HepG2 (cell line): Measurements from ENCODE around the gene ZBTB46. TPM values are rescaled to one million over a fixed set of nuclear protein-coding genes. Genes with fewer than 3 reads are reported as not detected.

ENCODE experiments used
- GLMP ChIP-seq: sonication (generic); formaldehyde crosslinking; IDR thresholded peaks from 2 replicates; pipeline ENCODE4 v1.9.0; 2021; ENCODE audit warnings: missing genetic modification reagents, mild to moderate bottlenecking, borderline replicate concordance
- MTF2 ChIP-seq: sonication (generic); formaldehyde crosslinking; IDR thresholded peaks from 2 replicates; pipeline ENCODE4 v1.5.0; 2020; ENCODE audit warnings: missing genetic modification reagents, borderline replicate concordance
- NCOR1 ChIP-seq: fragments of 200-600 bp; sonication (generic); IDR thresholded peaks from 2 replicates; pipeline ENCODE4 v1.7.0; 2017; ENCODE audit warnings: antibody characterized with exemption, low read length, borderline replicate concordance
- NR2F1 ChIP-seq, 2 experiments: fragments of 450-650 bp in 1 of 2; formaldehyde crosslinking in 1 of 2; IDR thresholded peaks; 2 replicates each; pipeline versions ENCODE4 v1.5.0 to v1.6.1; 2016 to 2020; ENCODE audit warnings: mild to moderate bottlenecking in 1 of 2, missing compliant biosample characterization in 1 of 2, missing genetic modification reagents in 1 of 2, moderate library complexity in 1 of 2
- PHF20 ChIP-seq: sonication (generic); formaldehyde crosslinking; IDR thresholded peaks from 2 replicates; pipeline ENCODE4 v1.5.0; 2020; ENCODE audit warnings: mild to moderate bottlenecking, missing genetic modification reagents
- PREB ChIP-seq: sonication (generic); formaldehyde crosslinking; IDR thresholded peaks from 2 replicates; pipeline ENCODE4 v1.4.0; 2020; ENCODE audit warnings: missing genetic modification reagents
- REPIN1 ChIP-seq: sonication (generic); formaldehyde crosslinking; IDR thresholded peaks from 2 replicates; pipeline ENCODE4 v1.8.0; 2022; ENCODE audit warnings: missing genetic modification reagents, low read depth, mild to moderate bottlenecking, borderline replicate concordance
- TARDBP ChIP-seq: sonication (generic); formaldehyde crosslinking; IDR thresholded peaks from 2 replicates; pipeline ENCODE4 v1.8.0; 2022; ENCODE audit warnings: mild to moderate bottlenecking, missing genetic modification reagents
- TOPORS ChIP-seq: sonication (generic); formaldehyde crosslinking; IDR thresholded peaks from 2 replicates; pipeline ENCODE4 v1.8.0; 2023; ENCODE audit warnings: mild to moderate bottlenecking, missing genetic modification reagents
- ZNF207 ChIP-seq: fragments of 450-650 bp; IDR thresholded peaks from 2 replicates; pipeline ENCODE4 v1.6.1; 2016; ENCODE audit warnings: antibody characterized with exemption, borderline replicate concordance
- ZNF33A ChIP-seq: sonication (generic); formaldehyde crosslinking; IDR thresholded peaks from 2 replicates; pipeline ENCODE4 v1.5.1; 2020; ENCODE audit warnings: missing genetic modification reagents, mild to moderate bottlenecking, moderate library complexity, borderline replicate concordance
- ZSCAN5A ChIP-seq: sonication (generic); formaldehyde crosslinking; IDR thresholded peaks from 2 replicates; pipeline ENCODE4 v1.8.0; 2022; ENCODE audit warnings: mild to moderate bottlenecking, missing genetic modification reagents, borderline replicate concordance
- polyA plus RNA-seq, 8 experiments: library from polyadenylated mRNA; depleted of rRNA in 3 of 8; stranded (reverse) in 7 of 8; unstranded in 1 of 8; fragments of >200 nt; fragmentation: Illumina TruSeq in 4 of 8; extraction: Trizol in 4 of 8; gene quantifications; 2 replicates each; pipeline versions ENCODE4 v1.2.1 to v1.2.3, GENCODE V29; 2011 to 2016; ENCODE audit warnings: low read depth in 4 of 8, missing spikeins in 1 of 8, mixed read lengths in 1 of 8; ENCODE audit not compliant: insufficient read depth in 1 of 8
- total RNA-seq, 5 experiments: library from RNA; depleted of rRNA; stranded (reverse); fragments of >200 nt; fragmentation: Illumina TruSeq; extraction: Trizol; gene quantifications; 2 replicates each; pipeline ENCODE4 v1.2.3, GENCODE V29; 2016; ENCODE audit warnings: low read depth in 1 of 5
- TF ChIP-seq, protein P1 (sequence below): sonication (generic); formaldehyde crosslinking; IDR thresholded peaks from 2 replicates; pipeline ENCODE4 v1.4.0; 2020; ENCODE audit warnings: missing genetic modification reagents, borderline replicate concordance
- TF ChIP-seq, protein P2 (sequence below): sonication (generic); formaldehyde crosslinking; conservative IDR thresholded peaks from 2 replicates; pipeline ENCODE4 v1.4.0; 2020; ENCODE audit warnings: mild to moderate bottlenecking, missing genetic modification reagents, moderate library complexity

The ZBTB46 gene
- total and polyA plus RNA-seq, 2 of the 13 experiments (the other 11 are each of a cell fraction or from before 2014, with no cell fraction given): 1.6 to 13.5 TPM

DNA sequence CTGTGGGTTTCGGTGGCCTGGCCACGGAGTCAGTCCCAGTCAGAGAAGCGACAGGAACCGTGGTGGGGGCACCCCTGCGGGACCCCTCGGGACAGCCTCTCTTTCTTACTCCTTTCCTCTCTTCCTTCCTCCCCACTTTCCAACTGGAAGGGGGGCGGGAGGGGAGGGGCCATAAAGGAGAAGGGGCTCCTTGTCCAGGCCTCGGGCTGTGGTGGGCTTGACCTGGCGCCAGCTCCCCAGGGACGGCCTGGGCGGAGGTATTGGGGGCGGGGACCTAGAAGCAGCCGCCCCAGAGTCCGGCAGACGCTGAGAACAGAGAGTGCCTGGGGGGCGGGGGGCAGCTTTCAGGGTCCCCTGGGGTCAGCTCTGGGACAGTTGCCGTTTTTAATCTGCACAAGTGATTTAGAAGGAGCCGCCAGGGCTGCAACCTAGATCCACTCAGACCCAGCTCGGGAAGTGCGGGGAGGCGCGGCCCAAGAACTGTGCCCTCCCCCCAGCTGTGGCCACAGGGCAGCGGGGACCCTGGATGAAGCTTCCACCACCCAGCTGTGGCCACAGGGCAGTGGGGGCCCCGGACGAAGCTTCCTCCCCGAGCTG, 23.8 kb upstream of the ZBTB46 start (continued):
- TF ChIP-seq, protein P1, sequence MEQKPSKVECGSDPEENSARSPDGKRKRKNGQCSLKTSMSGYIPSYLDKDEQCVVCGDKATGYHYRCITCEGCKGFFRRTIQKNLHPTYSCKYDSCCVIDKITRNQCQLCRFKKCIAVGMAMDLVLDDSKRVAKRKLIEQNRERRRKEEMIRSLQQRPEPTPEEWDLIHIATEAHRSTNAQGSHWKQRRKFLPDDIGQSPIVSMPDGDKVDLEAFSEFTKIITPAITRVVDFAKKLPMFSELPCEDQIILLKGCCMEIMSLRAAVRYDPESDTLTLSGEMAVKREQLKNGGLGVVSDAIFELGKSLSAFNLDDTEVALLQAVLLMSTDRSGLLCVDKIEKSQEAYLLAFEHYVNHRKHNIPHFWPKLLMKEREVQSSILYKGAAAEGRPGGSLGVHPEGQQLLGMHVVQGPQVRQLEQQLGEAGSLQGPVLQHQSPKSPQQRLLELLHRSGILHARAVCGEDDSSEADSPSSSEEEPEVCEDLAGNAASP: no peak; the same call in 1 of the 2 replicates
- TF ChIP-seq NCOR1: no peak
- TF ChIP-seq NR2F1 (CRISPR knock-in tag; IDR thresholded peaks at IDR 0.05): no peak
- TF ChIP-seq PHF20: no peak; the same call in 1 of the 2 replicates
- 0 out of 2 replicates have a peak, but pooled peaks have one; percentile 24 for TF ChIP-seq MTF2 (CRISPR knock-in tag)
- TF ChIP-seq ZNF33A (CRISPR knock-in tag): no peak
- TF ChIP-seq TARDBP (CRISPR knock-in tag): no peak
- TF ChIP-seq PREB (CRISPR knock-in tag): no peak
- no peak for TF ChIP-seq REPIN1 (CRISPR knock-in tag)
- TF ChIP-seq ZNF207: no peak
- no peak for TF ChIP-seq ZSCAN5A (CRISPR knock-in tag)
- TF ChIP-seq, protein P2, sequence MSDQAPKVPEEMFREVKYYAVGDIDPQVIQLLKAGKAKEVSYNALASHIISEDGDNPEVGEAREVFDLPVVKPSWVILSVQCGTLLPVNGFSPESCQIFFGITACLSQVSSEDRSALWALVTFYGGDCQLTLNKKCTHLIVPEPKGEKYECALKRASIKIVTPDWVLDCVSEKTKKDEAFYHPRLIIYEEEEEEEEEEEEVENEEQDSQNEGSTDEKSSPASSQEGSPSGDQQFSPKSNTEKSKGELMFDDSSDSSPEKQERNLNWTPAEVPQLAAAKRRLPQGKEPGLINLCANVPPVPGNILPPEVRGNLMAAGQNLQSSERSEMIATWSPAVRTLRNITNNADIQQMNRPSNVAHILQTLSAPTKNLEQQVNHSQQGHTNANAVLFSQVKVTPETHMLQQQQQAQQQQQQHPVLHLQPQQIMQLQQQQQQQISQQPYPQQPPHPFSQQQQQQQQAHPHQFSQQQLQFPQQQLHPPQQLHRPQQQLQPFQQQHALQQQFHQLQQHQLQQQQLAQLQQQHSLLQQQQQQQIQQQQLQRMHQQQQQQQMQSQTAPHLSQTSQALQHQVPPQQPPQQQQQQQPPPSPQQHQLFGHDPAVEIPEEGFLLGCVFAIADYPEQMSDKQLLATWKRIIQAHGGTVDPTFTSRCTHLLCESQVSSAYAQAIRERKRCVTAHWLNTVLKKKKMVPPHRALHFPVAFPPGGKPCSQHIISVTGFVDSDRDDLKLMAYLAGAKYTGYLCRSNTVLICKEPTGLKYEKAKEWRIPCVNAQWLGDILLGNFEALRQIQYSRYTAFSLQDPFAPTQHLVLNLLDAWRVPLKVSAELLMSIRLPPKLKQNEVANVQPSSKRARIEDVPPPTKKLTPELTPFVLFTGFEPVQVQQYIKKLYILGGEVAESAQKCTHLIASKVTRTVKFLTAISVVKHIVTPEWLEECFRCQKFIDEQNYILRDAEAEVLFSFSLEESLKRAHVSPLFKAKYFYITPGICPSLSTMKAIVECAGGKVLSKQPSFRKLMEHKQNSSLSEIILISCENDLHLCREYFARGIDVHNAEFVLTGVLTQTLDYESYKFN: no peak
- no peak for TF ChIP-seq GLMP (CRISPR knock-in tag)
- no peak for TF ChIP-seq TOPORS (CRISPR knock-in tag)
